SK-N-SH (cell line): ENCODE data around the gene APBA3.

ENCODE experiments used
- CTCF ChIP-seq: fragments of 200-600 bp; sonication (generic); IDR thresholded peaks from 2 replicates; pipeline ENCODE4 v1.6.1; 2017; ENCODE audit warnings: antibody characterized with exemption, mild to moderate bottlenecking, moderate library complexity
- ELF1 ChIP-seq: IDR thresholded peaks from 2 replicates; pipeline ENCODE4 v1.4.0; 2012
- USF2 ChIP-seq: fragments of 150-350 bp; IDR thresholded peaks from 2 replicates; pipeline ENCODE4 v1.6.1; 2017; ENCODE audit warnings: antibody characterized with exemption, low read length, low read depth, borderline replicate concordance

- TF ChIP-seq USF2, result no peak
- TF ChIP-seq ELF1, result no peak
- no peak for TF ChIP-seq CTCF
Measured at GRCh38 chr19:3808420-3809143, 47.1 kb upstream of the APBA3 start.
